BLaER1 treated with 17β-estradiol and CSF1 and Interleukin-3, amounts not matched to agents 10 nM and 100 nM (cell line): ENCODE data around the gene ZNF132.

Experiments
- H3K27ac ChIP-seq, 11 experiments: shearing (Covaris generic); formaldehyde crosslinking; 2 replicates each; pipeline ENCODE4 v1.8.1; 2022
- H3K27me3 ChIP-seq, 11 experiments: shearing (Covaris generic); formaldehyde crosslinking; 2 replicates each; pipeline ENCODE4 v1.8.1; 2022
- H3K36me3 ChIP-seq, 11 experiments: shearing (Covaris generic); formaldehyde crosslinking; 2 replicates each; pipeline ENCODE4 v1.8.1; 2022
- H3K4me1 ChIP-seq, 10 experiments: shearing (Covaris generic); formaldehyde crosslinking; 2 replicates each; pipeline ENCODE4 v1.8.1; 2022
- H3K4me2 ChIP-seq, 11 experiments: shearing (Covaris generic); formaldehyde crosslinking; 2 replicates each; pipeline ENCODE4 v1.8.1; 2022
- H3K4me3 ChIP-seq, 10 experiments: shearing (Covaris generic); formaldehyde crosslinking; 2 replicates each; pipeline ENCODE4 v1.8.1; 2022
- H3K9ac ChIP-seq, 11 experiments: shearing (Covaris generic); formaldehyde crosslinking; 2 replicates each; pipeline ENCODE4 v1.8.1; 2022
- H3K9me3 ChIP-seq, 11 experiments: shearing (Covaris generic); formaldehyde crosslinking; replicated peaks in 1 of 11; 2 replicates each; pipeline ENCODE4 v1.8.1; 2022
- H4K20me1 ChIP-seq, 11 experiments: shearing (Covaris generic); formaldehyde crosslinking; 2 replicates each; pipeline ENCODE4 v1.8.1; 2022
- Cebpa-rat ChIP-seq, 11 experiments: shearing (Covaris generic); IDR thresholded peaks; 2 replicates each; pipeline ENCODE4 v1.8.1; 2022

Gene ZNF132

GRCh38 chr19:58477871-58478270 is 37.9 kb upstream of the ZNF132 start:
- peak overlapping the region in 7 of 11 experiments; percentile 88 to 98 (median 95); a peak in 8 of 22 replicates for H3K4me2 ChIP-seq

GRCh38 chr19:58477130-58477529 is 37.2 kb upstream of the ZNF132 start:
- H3K9ac ChIP-seq, result peak overlapping the region in 10 of 11 experiments; percentile 74 to 90 (median 84); a peak in 17 of 22 replicates
- H3K27ac ChIP-seq, result peak overlapping the region in 9 of 11 experiments; percentile 75 to 87 (median 82); a peak in 15 of 22 replicates
- H3K4me3 ChIP-seq, result peak overlapping the region in 8 of 10 experiments; percentile 56 to 73 (median 67); a peak in 14 of 20 replicates

More at GRCh38 chr19:58477871-58478270, 37.9 kb upstream of the ZNF132 start:
- Histone ChIP-seq H3K27ac (peak overlapping the region in 1 of 11 experiments; percentile 87; a peak in 5 of 22 replicates), H3K36me3 (peaks cover 10 to 42% (median 29%) of the 10 kb centered on the region in 11 experiments; a peak in 21 of 22 replicates), H3K27me3 (no peaks in the 10 kb centered on the region), H3K9ac (peak overlapping the region in 4 of 11 experiments; percentile 18 to 90 (median 86); a peak in 4 of 22 replicates), H3K9me3 (no peaks in the 10 kb centered on the region), H3K4me3 (no peak overlapping the region), H4K20me1 (peaks cover 0 to 24% (median 16%) of the 10 kb centered on the region in 11 experiments; a peak in 10 of 22 replicates), H3K4me1 (peaks cover 34 to 65% (median 55%) of the 10 kb centered on the region in 10 experiments)
- TF ChIP-seq Cebpa-rat (IDR thresholded peaks at IDR 0.05), result no peak

GRCh38 chr19:58476498-58477015 is 36.6 kb upstream of the ZNF132 start:
- peak overlapping the region; percentile 88 to 98 (median 95) for H3K4me2 ChIP-seq
- peak overlapping the region; percentile 74 to 90 (median 83) for H3K9ac ChIP-seq
- peaks cover 34 to 55% (median 47%) of the 10 kb centered on the region in 10 experiments for H3K4me1 ChIP-seq
- peak overlapping the region; percentile 56 to 73 (median 67) for H3K4me3 ChIP-seq
- peaks cover 0 to 37% (median 21%) of the 10 kb centered on the region in 11 experiments; a peak in 12 of 22 replicates for H4K20me1 ChIP-seq
- H3K9me3 ChIP-seq, result no peaks in the 10 kb centered on the region
- no peaks in the 10 kb centered on the region for H3K27me3 ChIP-seq
- H3K27ac ChIP-seq, result peak overlapping the region; percentile 39 to 87 (median 82)
- H3K36me3 ChIP-seq, result peaks cover 23 to 51% (median 42%) of the 10 kb centered on the region in 11 experiments
- TF ChIP-seq Cebpa-rat (IDR thresholded peaks at IDR 0.05), result no peak

More at GRCh38 chr19:58477130-58477529, 37.2 kb upstream of the ZNF132 start:
- Histone ChIP-seq H3K36me3 (peaks cover 18 to 46% (median 37%) of the 10 kb centered on the region in 11 experiments), H4K20me1 (peaks cover 0 to 31% (median 21%) of the 10 kb centered on the region in 11 experiments; a peak in 12 of 22 replicates), H3K4me2 (peak overlapping the region; percentile 88 to 98 (median 95)), H3K4me1 (peaks cover 34 to 57% (median 49%) of the 10 kb centered on the region in 10 experiments), H3K9me3 (no peaks in the 10 kb centered on the region), H3K27me3 (no peaks in the 10 kb centered on the region)
- no peak for TF ChIP-seq Cebpa-rat (IDR thresholded peaks at IDR 0.05)

GRCh38 chr19:58475714-58476497 is 36.0 kb upstream of the ZNF132 start, which contains the start of gene ZNF446:
Gene ZNF446, plus strand, starts transcription at chr19:58476352. Its CDS starts 867 bp downstream, at chr19:58477219.
- no peaks in the 10 kb centered on the region for H3K27me3 ChIP-seq
- peak within 1 kb of the TSS; percentile 91 to 98 (median 95) for H3K4me2 ChIP-seq
- peak within 1 kb of the TSS; percentile 74 to 90 (median 83) for H3K9ac ChIP-seq
- no peak for TF ChIP-seq Cebpa-rat (IDR thresholded peaks at IDR 0.05)
- H3K4me1 ChIP-seq, result peaks cover 34 to 52% (median 46%) of the 10 kb centered on the region in 10 experiments
- peak within 1 kb of the TSS; percentile 39 to 87 (median 82) for H3K27ac ChIP-seq
- H3K9me3 ChIP-seq, result no peaks in the 10 kb centered on the region
- H3K36me3 ChIP-seq, result peaks cover 25 to 52% (median 43%) of the 10 kb centered on the region in 11 experiments
- peaks cover 0 to 38% (median 21%) of the 10 kb centered on the region in 11 experiments; a peak in 12 of 22 replicates for H4K20me1 ChIP-seq
- peak within 1 kb of the TSS; percentile 56 to 73 (median 67) for H3K4me3 ChIP-seq

GRCh38 chr19:58474997-58475713 is 35.2 kb upstream of the ZNF132 start:
- Histone ChIP-seq H3K36me3 (peaks cover 30 to 52% (median 43%) of the 10 kb centered on the region in 11 experiments), H3K4me1 (peaks cover 34 to 47% (median 42%) of the 10 kb centered on the region in 10 experiments), H3K9me3 (no peaks in the 10 kb centered on the region), H3K4me3 (peak overlapping the region; percentile 56 to 73 (median 67)), H3K4me2 (peak overlapping the region; percentile 89 to 98 (median 95)), H3K27me3 (no peaks in the 10 kb centered on the region), H3K9ac (peak overlapping the region; percentile 74 to 90 (median 83)), H4K20me1 (peaks cover 0 to 43% (median 21%) of the 10 kb centered on the region in 11 experiments; a peak in 12 of 22 replicates), H3K27ac (peak overlapping the region; percentile 39 to 87 (median 82))
- no peak for TF ChIP-seq Cebpa-rat (IDR thresholded peaks at IDR 0.05)

GRCh38 chr19:58474291-58474996 is 34.5 kb upstream of the ZNF132 start:
- Histone ChIP-seq H3K9ac (peak overlapping the region; percentile 74 to 90 (median 83); a peak in 21 of 22 replicates), H4K20me1 (peaks cover 0 to 45% (median 24%) of the 10 kb centered on the region in 11 experiments; a peak in 15 of 22 replicates), H3K36me3 (peaks cover 32 to 52% (median 40%) of the 10 kb centered on the region in 11 experiments), H3K27me3 (no peaks in the 10 kb centered on the region), H3K4me2 (peak overlapping the region; percentile 89 to 98 (median 95)), H3K4me1 (peaks cover 34 to 47% (median 41%) of the 10 kb centered on the region in 10 experiments), H3K27ac (peak overlapping the region in 10 of 11 experiments; percentile 75 to 87 (median 83); a peak in 15 of 22 replicates), H3K4me3 (peak overlapping the region; percentile 56 to 73 (median 67); a peak in 19 of 20 replicates), H3K9me3 (no peaks in the 10 kb centered on the region)
- no peak for TF ChIP-seq Cebpa-rat (IDR thresholded peaks at IDR 0.05)

- Histone ChIP-seq H3K9ac (peak overlapping the region in 6 of 11 experiments; percentile 74 to 90 (median 84); a peak in 4 of 22 replicates), H3K36me3 (peaks cover 36 to 53% (median 42%) of the 10 kb centered on the region in 11 experiments)
These were observed 33.8 kb upstream of the ZNF132 start for GRCh38 chr19:58473775-58474174.

More at GRCh38 chr19:58473775-58474174, 33.8 kb upstream of the ZNF132 start:
- Histone ChIP-seq H3K4me1 (peaks cover 37 to 51% (median 43%) of the 10 kb centered on the region in 10 experiments), H3K4me2 (peak overlapping the region; percentile 89 to 98 (median 95); a peak in 21 of 22 replicates), H4K20me1 (peaks cover 0 to 52% (median 30%) of the 10 kb centered on the region in 11 experiments; a peak in 17 of 22 replicates), H3K27me3 (no peaks in the 10 kb centered on the region), H3K27ac (no peak overlapping the region), H3K4me3 (peak overlapping the region in 1 of 10 experiments; percentile 16; a peak in 1 of 20 replicates), H3K9me3 (no peaks in the 10 kb centered on the region)
- no peak for TF ChIP-seq Cebpa-rat (IDR thresholded peaks at IDR 0.05)
